ENCODE measurements around the gene TOB2. TPM values are rescaled to one million over a fixed set of nuclear protein-coding genes. Genes with fewer than 3 reads are reported as not detected.

The TOB2 gene
- total RNA-seq, 2 experiments from 2014 or later = 27.0 to 28.5 TPM

DNA sequence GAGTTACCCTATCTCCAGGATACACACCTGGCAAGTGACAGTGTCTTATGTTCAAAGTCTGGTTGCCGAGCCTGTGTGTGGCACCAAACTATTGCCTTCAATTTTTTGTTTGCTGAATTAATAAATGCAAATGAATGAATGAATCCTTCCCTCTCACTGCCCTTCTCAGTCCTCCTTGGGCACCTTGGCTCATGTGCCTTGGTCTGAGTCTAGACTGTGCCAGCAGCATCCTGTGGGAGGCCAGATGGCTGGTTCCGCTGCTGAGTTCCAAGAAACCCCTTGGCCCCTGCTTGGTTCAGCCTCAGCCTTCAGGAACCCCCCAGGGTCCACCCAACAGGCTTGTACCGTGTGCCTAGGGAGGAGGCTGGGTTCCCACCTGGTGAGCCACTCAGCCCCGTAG, 31.0 kb downstream of the TOB2 start:
- peaks cover 26% of the 10 kb centered on the region for H3K4me1 Mint-ChIP-seq (ENCODE audit: low read depth)

DNA sequence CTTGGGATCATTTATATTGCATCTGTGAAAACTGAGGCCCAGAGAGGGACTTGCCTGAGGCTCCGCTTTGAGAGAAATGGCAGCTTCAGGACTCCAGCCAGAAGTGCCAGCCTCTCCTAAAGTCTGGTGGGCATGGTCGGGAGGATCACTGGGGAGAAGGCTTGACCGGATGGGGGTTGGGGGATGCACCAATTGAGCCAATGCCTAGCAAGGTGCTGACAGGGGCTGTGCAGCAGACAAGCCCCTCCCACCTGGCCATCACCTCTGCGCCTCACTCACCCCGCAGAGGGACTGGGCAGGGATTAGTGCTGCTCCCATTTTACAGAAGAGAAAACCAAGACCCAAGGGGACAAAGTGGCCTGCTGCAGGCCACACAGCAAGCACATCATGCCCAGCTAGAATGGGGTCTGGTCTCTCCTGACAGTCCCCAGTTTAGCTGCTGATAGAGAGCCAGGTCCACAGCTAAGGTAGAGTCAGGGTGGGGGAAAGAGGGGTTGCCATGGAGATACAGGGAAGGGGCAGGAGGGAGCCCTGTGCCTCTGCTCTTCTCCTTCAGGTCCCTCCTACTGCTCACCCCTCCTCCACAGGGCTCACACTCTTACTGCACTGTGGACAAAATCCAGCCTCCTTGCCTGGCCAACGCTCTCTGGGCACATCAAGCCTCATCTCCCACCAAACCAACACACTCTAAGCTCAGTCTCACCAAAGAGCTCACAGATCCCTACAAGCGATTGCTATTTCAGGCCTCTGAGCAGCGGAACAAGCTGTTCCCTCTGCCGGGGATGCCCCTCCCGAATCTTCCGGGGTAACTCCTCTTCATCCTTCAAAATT, 35.4 kb downstream of the TOB2 start:
- H3K36me3 Mint-ChIP-seq (ENCODE audit: low read depth) = peaks cover 16% of the 10 kb centered on the region
- H3K4me1 Mint-ChIP-seq (ENCODE audit: low read depth) = peaks cover 29% of the 10 kb centered on the region
- DNase-seq = no peak
- no peaks in the 10 kb centered on the region for H3K9me3 Mint-ChIP-seq
- ChIA-PET POLR2A (interaction anchor here (1.0 to 1.7 kb wide), 3 partner anchors 11 to 117 kb away, joined by 3 to 4 read pairs (median 3); no protein-coding TSS in a partner anchor), CTCF (interaction anchor here (0.8 to 1.4 kb wide), 5 partner anchors 29 to 116 kb away, joined by 3 to 6 read pairs (median 3); partner anchors contain the start of gene TEF)
- H3K27me3 Mint-ChIP-seq = no peaks in the 10 kb centered on the region
- TF ChIP-seq, protein P1, sequence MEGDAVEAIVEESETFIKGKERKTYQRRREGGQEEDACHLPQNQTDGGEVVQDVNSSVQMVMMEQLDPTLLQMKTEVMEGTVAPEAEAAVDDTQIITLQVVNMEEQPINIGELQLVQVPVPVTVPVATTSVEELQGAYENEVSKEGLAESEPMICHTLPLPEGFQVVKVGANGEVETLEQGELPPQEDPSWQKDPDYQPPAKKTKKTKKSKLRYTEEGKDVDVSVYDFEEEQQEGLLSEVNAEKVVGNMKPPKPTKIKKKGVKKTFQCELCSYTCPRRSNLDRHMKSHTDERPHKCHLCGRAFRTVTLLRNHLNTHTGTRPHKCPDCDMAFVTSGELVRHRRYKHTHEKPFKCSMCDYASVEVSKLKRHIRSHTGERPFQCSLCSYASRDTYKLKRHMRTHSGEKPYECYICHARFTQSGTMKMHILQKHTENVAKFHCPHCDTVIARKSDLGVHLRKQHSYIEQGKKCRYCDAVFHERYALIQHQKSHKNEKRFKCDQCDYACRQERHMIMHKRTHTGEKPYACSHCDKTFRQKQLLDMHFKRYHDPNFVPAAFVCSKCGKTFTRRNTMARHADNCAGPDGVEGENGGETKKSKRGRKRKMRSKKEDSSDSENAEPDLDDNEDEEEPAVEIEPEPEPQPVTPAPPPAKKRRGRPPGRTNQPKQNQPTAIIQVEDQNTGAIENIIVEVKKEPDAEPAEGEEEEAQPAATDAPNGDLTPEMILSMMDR (IDR thresholded peaks at IDR 0.05) = no peak
- H3K4me3 Mint-ChIP-seq = peak overlapping the region; percentile 94
- H3K27ac Mint-ChIP-seq = peak overlapping the region; percentile 84
- no peak for ATAC-seq
- intact Hi-C loops (cut with micrococcal nuclease) = no loop called here

More for the DNA sequence above, 31.0 kb downstream of the TOB2 start:
- H3K36me3 Mint-ChIP-seq (ENCODE audit: low read depth) = peaks cover 16% of the 10 kb centered on the region
- TF ChIP-seq, protein P1 (IDR thresholded peaks at IDR 0.05) = no peak
- ATAC-seq = no peak
- H3K4me3 Mint-ChIP-seq = peak overlapping the region; percentile 96
- DNase-seq = no peak
- POLR2A ChIA-PET = interaction anchor here (1.0 kb wide), 1 partner anchor 54 kb away, joined by 3 read pairs; no protein-coding TSS in a partner anchor
- intact Hi-C loops (cut with micrococcal nuclease) = no loop called here
- CTCF ChIA-PET = no interaction called here
- H3K27ac Mint-ChIP-seq = peak overlapping the region; percentile 99
- no peaks in the 10 kb centered on the region for H3K27me3 Mint-ChIP-seq
- no peaks in the 10 kb centered on the region for H3K9me3 Mint-ChIP-seq

DNA sequence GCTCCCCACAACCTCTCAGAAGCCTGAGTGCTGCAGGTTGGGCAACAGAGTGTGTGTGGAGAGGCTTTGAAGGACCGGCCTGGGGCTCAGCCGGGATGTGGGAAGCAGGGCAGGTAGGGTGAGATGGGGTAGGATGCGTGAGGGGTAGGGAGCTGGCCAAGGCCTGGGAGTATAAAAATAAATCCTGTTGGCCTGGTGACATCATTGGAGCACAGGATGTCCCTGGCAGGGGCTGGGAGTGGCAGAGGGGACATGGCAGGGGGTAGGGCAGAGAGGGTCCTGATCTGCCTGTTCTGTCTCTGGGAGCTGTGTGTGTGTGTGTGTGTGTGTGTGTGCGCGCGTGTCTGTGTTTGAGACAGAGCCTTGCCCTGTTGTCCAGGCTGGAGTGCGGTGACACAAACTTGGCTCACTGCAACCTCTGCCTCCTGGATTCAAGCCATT, 36.3 kb downstream of the TOB2 start:
- TF ChIP-seq, protein P1 (IDR thresholded peaks at IDR 0.05) = no peak
- intact Hi-C loops (cut with micrococcal nuclease) = no loop called here

DNA sequence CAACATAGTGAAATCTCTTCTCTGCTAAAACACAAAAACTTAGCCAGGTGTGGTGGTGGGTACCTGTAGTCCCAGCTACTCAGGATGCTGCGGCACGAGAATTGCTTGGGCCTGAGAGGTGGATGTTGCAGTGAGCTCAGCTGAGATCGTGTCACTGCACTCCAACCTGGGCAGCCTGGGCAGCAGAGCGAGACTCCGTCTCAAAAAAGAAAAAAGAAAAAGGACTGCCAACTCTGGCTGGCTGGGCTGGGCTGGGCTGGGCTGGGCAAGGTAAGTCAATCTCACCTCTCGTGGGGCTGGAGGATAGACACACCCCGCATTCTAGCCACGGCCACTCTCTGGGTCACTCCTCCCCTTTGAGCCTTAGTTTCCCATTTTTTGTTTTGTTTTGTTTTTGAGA, 37.9 kb downstream of the TOB2 start:
- intact Hi-C loops (cut with micrococcal nuclease) = no loop called here
- no peak overlapping the region for H3K4me3 Mint-ChIP-seq
- ChIA-PET POLR2A (interaction anchor here (0.9 kb wide), 1 partner anchor 60 kb away, joined by 3 read pairs; the partner anchor contains the start of genes ACO2 and PHF5A), CTCF (interaction anchor here (0.8 to 2.6 kb wide), 4 partner anchors 109 to 124 kb away, joined by 3 to 11 read pairs (median 4); no protein-coding TSS in a partner anchor)
- ATAC-seq = no peak
- no peak for DNase-seq
- H3K9me3 Mint-ChIP-seq = no peaks in the 10 kb centered on the region
- H3K36me3 Mint-ChIP-seq (ENCODE audit: low read depth) = no peaks in the 10 kb centered on the region
- H3K27me3 Mint-ChIP-seq = no peaks in the 10 kb centered on the region
- H3K4me1 Mint-ChIP-seq (ENCODE audit: low read depth) = peaks cover 36% of the 10 kb centered on the region
- H3K27ac Mint-ChIP-seq = no peak overlapping the region
- TF ChIP-seq, protein P1 (IDR thresholded peaks at IDR 0.05) = no peak

More for the DNA sequence above, 36.3 kb downstream of the TOB2 start:
- POLR2A ChIA-PET = interaction anchor here (0.6 kb wide), 1 partner anchor 53 kb away, joined by 5 read pairs; no protein-coding TSS in a partner anchor
- peaks cover 10% of the 10 kb centered on the region for H3K36me3 Mint-ChIP-seq (ENCODE audit: low read depth)
- no peak overlapping the region for H3K4me3 Mint-ChIP-seq
- peaks cover 31% of the 10 kb centered on the region for H3K4me1 Mint-ChIP-seq (ENCODE audit: low read depth)
- CTCF ChIA-PET = interaction anchor here (0.8 to 1.3 kb wide), 5 partner anchors 91 to 122 kb away, joined by 3 to 4 read pairs (median 3); no protein-coding TSS in a partner anchor
- DNase-seq (no peak), ATAC-seq (no peak)
- H3K27ac Mint-ChIP-seq = peak overlapping the region; percentile 56
- no peaks in the 10 kb centered on the region for H3K9me3 Mint-ChIP-seq
- no peaks in the 10 kb centered on the region for H3K27me3 Mint-ChIP-seq
